SU-DHL-6 (cell line): ENCODE data around the gene SLC25A23.

Experiments
- CTCF ChIP-seq: fragments of 200-600 bp; sonication (generic); IDR thresholded peaks from one replicate; pipeline ENCODE4 v1.5.1; 2017; ENCODE audit warnings: antibody characterized with exemption, mild to moderate bottlenecking, low read length, moderate library complexity; ENCODE audit not compliant: insufficient read depth, poor library complexity, severe bottlenecking
- EZH2phosphoT487 ChIP-seq: fragments of 200-600 bp; sonication (generic), shearing (Covaris generic); conservative IDR thresholded peaks from 2 replicates; pipeline ENCODE4 v1.6.1; 2018; ENCODE audit warnings: mild to moderate bottlenecking, antibody characterized with exemption, low read length, moderate library complexity, mixed read lengths

GRCh38 chr19:6451583-6452222 is 7.9 kb downstream of the SLC25A23 start:
- no peak for TF ChIP-seq CTCF
- TF ChIP-seq EZH2phosphoT487: no peak
